GM19240 (cell line): ENCODE results near the gene FYB1.
"Not testable (repeated sequence)": the region's sequence is repeated elsewhere in the genome, so short reads cannot be mapped to it uniquely, and the experiment has no call there.

Experiments
- DNase-seq: peaks from one replicate; pipeline ENCODE4 v3.0.0; 2011; ENCODE audit warnings: low spot score; ENCODE audit not compliant: insufficient read length

FYB1 gene

DNA sequence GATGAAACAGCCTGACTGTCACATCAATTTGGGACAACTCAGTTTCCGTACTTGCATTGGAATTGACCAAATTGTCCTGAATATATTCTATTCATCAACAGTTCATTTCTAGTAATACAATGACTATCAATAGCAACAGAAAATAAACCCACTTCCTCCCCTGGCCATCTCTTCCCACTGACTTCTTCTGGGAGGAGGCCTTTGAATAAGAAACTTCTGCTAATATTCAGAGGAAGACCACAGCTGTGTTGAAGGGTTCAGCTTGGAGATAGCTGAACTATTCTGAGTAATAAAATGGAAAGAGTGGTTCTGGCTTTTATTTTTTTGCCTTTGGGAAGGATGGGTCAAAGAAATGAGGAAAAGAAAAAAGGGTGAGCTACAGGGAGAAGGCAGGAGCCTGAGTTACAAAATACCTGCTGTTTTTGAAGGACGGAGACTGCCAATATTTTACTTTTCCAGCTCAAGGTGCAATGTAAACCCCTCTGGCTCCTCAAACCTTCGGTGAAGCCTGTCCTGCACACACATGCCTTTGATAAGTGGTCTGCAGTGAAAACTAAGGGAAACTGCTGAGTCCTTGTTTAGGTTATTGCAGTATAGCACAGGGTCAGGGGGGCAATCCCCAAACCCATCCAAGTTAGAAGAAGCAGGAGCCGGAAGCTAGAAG is 29.9 kb downstream of the FYB1 start:
- no peak for DNase-seq

DNA sequence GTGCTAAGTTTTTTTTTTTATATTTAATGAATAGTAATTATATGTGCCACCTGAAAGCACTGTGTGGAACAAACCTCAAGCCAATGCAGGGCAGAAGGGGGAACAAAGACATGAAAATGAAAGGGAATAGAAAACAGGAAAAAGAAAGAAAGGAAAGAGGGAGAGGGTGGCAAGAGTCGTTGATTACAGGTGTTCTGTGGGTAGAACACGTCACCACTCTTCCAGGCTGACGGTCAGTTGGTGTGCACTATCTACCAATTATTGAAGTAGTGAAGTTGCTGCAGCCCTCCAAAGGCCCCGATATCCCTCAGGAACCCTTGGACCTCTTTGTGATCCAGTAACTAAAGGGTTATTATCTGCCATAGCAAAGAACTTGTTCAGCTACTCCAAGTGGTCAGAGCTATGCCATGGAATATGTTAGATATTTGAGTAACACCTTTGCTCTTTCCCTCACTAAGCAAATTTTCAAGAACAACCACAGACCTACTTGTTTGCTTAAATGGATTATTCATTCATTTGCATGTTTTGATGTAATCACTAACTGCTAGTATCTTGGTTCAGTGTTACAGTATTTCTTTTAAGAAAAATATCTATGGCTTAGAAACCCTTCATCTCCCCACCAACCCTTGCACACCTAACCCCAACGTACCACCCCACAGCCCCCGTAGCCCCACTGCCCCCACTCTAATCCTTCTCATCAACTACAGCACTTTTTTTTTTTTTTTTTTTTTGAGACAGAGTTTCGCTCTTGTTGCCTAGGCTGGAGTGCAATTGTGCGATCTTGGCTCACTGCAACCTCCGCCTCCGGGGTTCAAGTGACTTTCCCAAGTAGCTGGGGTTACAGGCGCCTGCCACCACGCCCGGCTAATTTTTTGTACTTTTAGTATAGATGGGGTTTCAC is 31.3 kb downstream of the FYB1 start:
- DNase-seq: no peak

DNA sequence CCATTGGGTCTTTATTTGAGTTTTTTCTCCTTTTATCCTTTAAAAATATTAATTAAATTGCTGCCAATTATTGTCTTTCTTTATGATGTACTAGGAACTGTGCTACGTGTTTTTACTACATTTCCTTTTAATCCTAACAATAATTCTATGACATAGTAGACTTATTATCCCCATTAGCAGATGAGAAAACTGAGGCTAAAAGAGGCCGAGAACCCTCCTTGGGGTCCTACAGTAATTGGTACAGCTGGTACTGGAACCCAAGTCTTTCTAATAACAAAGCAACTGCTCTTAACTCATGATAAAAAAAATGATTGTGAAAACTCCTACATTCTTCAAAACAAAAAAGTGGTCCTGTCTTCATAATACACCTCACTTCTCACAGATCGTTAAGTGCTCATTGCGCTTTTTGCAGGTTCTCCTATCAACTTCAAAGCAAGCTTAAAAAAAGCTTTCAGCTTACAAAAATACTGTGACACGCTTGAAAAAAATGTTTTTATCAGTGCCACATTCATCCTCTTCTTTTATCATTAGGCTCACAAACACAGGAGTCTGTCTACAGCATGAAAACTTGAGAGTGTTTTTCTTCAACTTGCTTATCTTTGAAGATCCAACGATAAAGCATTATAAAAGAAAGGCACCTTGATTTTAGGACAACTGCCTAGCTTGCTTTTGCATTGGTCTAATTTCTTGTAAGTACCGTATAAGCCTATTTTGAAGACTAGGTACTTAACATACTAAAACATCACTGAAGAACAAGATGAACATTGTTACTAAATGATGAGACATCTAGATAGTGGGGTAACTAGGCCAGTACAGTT is 32.4 kb downstream of the FYB1 start:
- no peak for DNase-seq

- DNase-seq: no peak
Measured at GRCh38 chr5:39186289-39186688, 33.1 kb downstream of the FYB1 start.

GRCh38 chr5:39185761-39186160 is 33.6 kb downstream of the FYB1 start:
- DNase-seq: no peak

GRCh38 chr5:39179561-39179960 is 39.8 kb downstream of the FYB1 start:
- DNase-seq: not testable (repeated sequence)

- DNase-seq: no peak
Measured at GRCh38 chr5:39178861-39179260, 40.5 kb downstream of the FYB1 start.

DNA sequence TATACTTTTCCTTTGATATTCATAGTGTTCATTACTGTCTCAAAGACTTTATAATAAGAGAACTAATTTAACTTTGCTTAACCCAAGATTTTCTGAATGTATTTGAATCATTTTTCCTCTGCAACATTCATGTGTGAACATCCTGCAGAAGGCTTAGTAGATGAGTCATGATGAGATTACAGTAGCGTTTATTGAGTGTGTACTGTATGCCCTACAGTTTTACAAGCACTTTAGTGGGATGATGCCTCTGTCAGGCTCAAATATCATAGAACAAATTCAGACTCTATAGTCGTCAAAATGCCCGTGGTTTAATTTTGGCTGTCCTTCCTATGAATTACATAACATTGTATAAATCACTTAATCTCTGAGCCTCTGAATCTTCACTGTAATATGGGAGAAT is 41.2 kb downstream of the FYB1 start:
- no peak for DNase-seq

- DNase-seq: no peak
Measured at GRCh38 chr5:39177631-39177964, 41.8 kb downstream of the FYB1 start.

DNA sequence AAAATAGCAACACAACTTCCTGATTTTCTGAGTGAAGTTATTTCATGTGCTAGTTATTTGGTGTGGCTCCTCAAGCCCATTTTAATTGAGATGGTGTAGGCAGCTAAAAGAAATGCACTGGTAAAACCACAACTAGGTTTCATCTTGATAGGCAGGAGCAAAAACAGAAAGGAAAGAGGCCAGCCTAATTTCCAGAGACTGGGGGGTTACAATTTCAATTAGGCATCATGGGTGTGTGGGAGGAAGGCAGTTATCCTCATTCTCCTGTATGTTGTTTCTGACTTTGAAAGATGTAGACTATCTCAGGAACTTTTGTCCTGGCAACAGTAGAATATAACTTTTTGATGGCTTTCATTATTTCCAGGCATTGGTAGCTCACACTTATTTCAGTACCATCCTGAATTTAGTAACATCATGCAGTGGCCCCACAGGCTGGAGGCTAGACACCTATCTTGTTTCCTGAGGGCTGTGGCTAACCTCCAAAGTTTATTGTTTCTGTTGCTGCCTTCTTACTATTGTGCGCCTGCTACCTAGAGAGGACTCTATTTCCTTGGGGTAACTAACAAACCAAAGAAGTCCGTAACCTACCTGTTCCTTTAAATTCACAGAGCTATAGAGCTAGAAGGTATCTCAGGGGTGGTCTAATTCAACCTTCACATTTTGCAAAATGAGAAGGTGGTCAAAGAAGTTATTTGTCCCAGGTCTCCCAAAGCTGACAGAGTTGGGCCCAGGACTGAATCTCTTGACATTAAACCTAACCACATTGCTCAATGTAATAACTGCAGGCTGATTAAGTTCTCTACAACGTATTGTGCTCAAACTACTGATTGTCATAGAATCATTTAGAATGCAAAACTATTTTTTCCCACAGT is 42.4 kb downstream of the FYB1 start:
- no peak for DNase-seq

DNA sequence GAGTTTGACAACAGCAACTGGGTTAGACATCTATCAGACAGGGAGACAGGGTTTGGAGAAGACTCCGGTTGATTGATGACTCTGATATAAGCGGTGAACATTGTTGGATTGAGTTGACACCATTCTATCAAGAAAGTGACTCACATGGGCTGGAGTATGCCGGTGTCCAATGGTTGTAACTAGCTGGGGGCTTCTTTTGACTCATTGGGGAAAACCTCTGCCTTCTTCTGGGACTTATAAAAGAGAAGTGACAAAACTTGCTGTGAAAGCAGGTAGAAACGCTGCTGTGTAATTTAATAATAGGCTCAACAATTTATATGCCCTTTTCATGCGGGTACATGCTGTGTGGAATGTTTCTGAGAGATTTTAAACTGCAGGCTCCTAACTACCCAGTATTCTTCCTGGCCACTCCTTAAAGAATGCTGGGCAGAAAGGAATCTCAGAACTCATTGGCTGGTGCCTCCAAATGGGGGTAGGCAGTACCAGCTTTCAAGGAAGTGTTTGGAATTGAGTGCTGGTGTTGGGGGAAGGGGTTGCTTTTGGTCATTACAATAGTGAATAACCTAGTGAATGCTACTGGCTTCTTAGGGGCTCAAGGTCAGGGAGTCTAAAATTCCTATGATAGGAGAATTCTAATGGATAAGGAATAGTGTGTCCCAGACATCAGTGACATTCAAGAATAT is 43.9 kb downstream of the FYB1 start:
- no peak for DNase-seq

GRCh38 chr5:39173069-39173468 is 46.3 kb downstream of the FYB1 start:
- DNase-seq: no peak

GRCh38 chr5:39172593-39172992 is 46.8 kb downstream of the FYB1 start:
- DNase-seq: no peak

DNA sequence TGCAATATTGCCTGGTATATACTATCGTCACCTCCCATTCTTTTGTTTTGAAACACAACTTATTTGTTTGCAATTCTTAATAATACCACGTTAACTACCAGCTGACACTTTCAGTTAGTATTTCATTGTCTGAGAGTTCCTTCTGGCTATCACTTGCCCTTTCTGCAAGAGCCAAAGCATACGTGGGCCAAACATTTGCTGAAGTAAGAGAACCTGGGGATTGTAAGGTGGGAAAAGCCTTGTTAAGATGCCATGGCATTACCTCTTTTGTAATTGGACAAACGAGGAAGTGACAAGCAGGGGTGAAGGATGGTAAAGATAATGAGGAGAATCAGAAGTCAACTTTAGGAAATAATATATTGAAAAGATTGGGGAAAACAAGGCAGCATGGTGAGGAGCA is 47.7 kb downstream of the FYB1 start:
- no peak for DNase-seq

- no peak for DNase-seq
Measured at GRCh38 chr5:39169081-39169480, 50.3 kb downstream of the FYB1 start.

- no peak for DNase-seq
Measured at GRCh38 chr5:39167972-39168342, 51.4 kb downstream of the FYB1 start.

GRCh38 chr5:39167141-39167971 is 52.0 kb downstream of the FYB1 start:
- DNase-seq: no peak

- DNase-seq: no peak
Measured at GRCh38 chr5:39164529-39165402, 54.6 kb downstream of the FYB1 start.

DNA sequence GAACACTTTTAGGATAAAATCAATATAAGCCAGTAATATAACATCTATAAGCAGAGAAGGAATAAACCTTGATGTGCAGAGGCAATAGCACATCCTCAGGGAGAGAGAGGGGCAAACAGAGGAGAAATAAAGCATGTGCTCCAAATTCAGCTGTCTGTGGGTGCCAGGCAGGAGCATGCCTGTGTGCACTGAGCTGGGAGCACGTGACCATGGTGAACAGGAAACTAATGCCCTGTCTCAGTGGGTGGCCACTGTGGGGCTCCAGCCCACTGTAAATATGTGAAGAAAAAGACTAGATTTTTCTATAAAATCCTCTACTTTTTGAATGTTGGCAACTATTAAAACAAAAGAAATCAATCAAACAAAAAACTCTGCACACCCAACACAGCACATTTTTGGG is 55.3 kb downstream of the FYB1 start:
- no peak for DNase-seq
